ENCODE measurements around the gene DLGAP1.

DNA sequence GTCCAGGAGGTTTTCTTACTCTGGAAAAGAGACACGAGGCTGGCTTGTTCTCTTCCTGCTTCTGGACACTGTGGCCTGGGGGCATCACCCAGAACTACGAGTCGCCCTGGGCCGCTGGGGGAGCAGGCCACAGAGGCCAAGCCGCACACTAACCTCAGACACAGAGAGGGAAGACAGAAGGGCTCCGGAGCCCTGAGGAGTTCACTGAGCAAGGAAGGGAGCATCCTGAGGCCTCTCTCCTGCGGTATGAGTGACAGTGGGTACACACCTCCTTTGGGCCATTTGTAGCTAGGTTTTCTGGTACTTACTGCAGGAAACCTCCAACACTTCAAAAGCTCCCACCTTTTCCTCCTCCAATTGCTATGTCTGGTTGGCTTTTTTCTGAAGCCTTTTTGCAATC, 494.1 kb downstream of the DLGAP1 start:
- TF ChIP-seq CTCF (IDR thresholded peaks at IDR 0.05) (no peak), ZFX (IDR thresholded peaks at IDR 0.05; ENCODE audit: borderline replicate concordance) (no peak)
